Measurements from ENCODE around the gene SDCBP2.

DNA sequence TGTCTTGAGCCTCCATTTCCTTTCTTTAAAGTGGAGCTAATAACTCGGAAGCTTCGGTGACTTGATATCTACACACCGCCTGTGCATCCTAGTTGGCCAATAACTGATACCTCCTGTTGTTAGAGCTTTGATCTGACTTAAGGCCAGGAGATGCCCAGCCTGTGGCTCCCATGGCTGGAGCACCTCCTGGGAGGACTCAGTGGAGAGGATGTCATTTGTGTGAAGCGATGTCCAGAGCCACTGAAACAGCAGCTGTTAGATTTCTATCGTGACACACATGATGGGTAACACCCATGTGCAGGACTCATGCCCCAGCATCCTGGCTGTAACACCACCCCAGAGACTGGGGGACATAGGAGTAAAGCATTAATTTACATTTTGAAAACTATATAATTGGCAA is 30.8 kb downstream of the SDCBP2 start:
- TF ChIP-seq, protein P1, sequence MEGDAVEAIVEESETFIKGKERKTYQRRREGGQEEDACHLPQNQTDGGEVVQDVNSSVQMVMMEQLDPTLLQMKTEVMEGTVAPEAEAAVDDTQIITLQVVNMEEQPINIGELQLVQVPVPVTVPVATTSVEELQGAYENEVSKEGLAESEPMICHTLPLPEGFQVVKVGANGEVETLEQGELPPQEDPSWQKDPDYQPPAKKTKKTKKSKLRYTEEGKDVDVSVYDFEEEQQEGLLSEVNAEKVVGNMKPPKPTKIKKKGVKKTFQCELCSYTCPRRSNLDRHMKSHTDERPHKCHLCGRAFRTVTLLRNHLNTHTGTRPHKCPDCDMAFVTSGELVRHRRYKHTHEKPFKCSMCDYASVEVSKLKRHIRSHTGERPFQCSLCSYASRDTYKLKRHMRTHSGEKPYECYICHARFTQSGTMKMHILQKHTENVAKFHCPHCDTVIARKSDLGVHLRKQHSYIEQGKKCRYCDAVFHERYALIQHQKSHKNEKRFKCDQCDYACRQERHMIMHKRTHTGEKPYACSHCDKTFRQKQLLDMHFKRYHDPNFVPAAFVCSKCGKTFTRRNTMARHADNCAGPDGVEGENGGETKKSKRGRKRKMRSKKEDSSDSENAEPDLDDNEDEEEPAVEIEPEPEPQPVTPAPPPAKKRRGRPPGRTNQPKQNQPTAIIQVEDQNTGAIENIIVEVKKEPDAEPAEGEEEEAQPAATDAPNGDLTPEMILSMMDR (IDR thresholded peaks at IDR 0.05; ENCODE audit: control extremely low read depth in 1 of 3, insufficient read depth in 1 of 3, low read depth in 1 of 3, low read length in 3 of 3), result no peak
- TF ChIP-seq POLR2A (IDR thresholded peaks at IDR 0.05; ENCODE audit: control extremely low read depth in 1 of 2, low read depth in 2 of 2, low read length in 2 of 2) (no peak), JUND (IDR thresholded peaks at IDR 0.05; ENCODE audit: low read length) (no peak), EP300 (IDR thresholded peaks at IDR 0.05; ENCODE audit: borderline replicate concordance in 1 of 2, low read depth in 2 of 2, low read length in 2 of 2) (no peak)
- TF ChIP-seq, protein P2, sequence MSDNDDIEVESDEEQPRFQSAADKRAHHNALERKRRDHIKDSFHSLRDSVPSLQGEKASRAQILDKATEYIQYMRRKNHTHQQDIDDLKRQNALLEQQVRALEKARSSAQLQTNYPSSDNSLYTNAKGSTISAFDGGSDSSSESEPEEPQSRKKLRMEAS (IDR thresholded peaks at IDR 0.05), result no peak

Data from H1 (cell line).